HCT116 (cell line): ENCODE results near the gene LPCAT2.

ENCODE experiments used
- CTCF ChIP-seq, 3 experiments: fragments of 200-600 bp in 1 of 3; sonication (generic) in 1 of 3; IDR thresholded peaks in 2 of 3; conservative IDR thresholded peaks in 1 of 3; 2 replicates each; pipeline ENCODE4 v1.5.1; 2012 to 2017; ENCODE audit warnings: low read depth in 2 of 3, low read length in 2 of 3, antibody characterized with exemption in 1 of 3, borderline replicate concordance in 1 of 3, control low read depth in 1 of 3, mild to moderate bottlenecking in 1 of 3, mixed read lengths in 1 of 3, mixed run types in 1 of 3, moderate library complexity in 1 of 3; ENCODE audit not compliant: insufficient read depth in 1 of 3
- POLR2AphosphoS5 ChIP-seq: IDR thresholded peaks from 2 replicates; pipeline ENCODE4 v1.6.1; 2011; ENCODE audit warnings: mild to moderate bottlenecking, low read depth, low read length, moderate library complexity

DNA sequence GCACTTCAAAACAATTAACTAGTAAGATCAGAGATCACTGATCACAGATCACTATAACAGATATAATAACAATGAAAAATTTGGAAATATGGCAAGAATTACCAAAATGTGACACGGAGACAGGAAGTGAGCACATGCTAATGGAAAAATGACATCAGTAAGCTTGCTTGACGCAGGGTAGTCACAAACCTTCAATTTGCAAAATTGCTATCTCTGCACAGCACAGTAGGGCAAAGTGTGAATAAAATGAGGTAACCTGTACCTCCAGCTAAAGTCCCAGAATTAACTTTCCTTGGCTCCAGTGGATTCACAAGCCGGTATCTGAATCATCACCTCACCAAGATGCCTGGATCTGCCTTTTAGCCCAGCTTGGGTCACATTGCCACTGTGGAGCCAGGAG lies 34.1 kb upstream of the LPCAT2 start:
- no peak for TF ChIP-seq CTCF (IDR thresholded peaks at IDR 0.05 in 2 of 3, conservative IDR thresholded peaks at IDR 0.05 in 1 of 3; ENCODE audit: borderline replicate concordance in 1 of 3, insufficient read depth in 1 of 3, low read depth in 2 of 3, low read length in 2 of 3)
- TF ChIP-seq POLR2AphosphoS5 = no peak
